GM18505 (cell line): ENCODE data around the gene C1orf185.
"Not testable (repeated sequence)": the region's sequence is repeated elsewhere in the genome, so short reads cannot be mapped to it uniquely, and the experiment has no call there.

ENCODE experiments used
- ATAC-seq: cut with Tn5 transposase; IDR thresholded peaks from one replicate; pipeline ENCODE4 v1.9.1; 2021; ENCODE audit not compliant: unreplicated experiment
- POLR2A ChIP-seq: IDR thresholded peaks from 4 replicates; pipeline ENCODE4 v1.6.1; 2011; ENCODE audit warnings: borderline replicate concordance; ENCODE audit not compliant: insufficient read depth, insufficient read length; ENCODE audit errors: extremely low read depth

C1orf185 gene

GRCh38 chr1:51158263-51158662 is 56.2 kb downstream of the C1orf185 start:
- TF ChIP-seq POLR2A = no peak
- no peak for ATAC-seq

DNA sequence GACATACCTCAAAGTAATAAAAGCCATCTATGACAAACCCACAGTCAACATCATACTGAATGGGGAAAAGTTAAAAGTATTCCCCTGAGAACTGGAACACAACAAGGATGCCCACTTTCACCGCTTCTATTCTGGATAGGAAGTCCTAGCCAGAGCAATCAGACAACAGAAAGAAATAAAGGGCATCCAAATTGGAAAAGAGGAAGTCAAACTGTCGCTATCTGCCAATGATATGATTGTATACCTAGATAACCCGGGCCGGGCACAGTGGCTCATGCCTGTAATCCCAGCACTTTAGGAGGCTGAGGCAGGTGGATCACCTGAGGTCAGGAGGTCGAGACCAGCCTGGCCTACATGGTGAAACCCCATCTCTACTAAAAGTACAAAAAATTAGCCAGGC is 60.5 kb downstream of the C1orf185 start:
- not testable (repeated sequence) for ATAC-seq

DNA sequence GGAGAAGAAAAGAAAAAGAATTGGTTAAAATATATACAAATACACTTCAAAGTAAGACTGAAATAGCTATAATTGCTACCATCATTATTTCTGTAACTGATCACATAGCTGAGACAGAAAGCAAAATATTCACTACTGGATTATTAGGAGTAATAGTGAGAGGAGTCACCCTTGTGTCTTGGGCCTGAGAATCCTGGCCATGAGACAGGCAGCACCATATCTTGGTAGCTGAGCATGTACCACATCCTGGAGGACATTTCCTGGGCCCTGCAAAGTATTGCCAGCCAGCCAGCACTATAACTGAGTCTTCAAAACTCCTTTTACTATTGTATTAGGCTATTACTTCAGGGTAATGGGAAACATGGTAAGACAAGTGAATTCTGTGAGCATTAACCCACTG is 63.5 kb downstream of the C1orf185 start:
- ATAC-seq = no peak
- TF ChIP-seq POLR2A = no peak

GRCh38 chr1:51168266-51168845 is 66.3 kb downstream of the C1orf185 start:
- no peak for ATAC-seq
- TF ChIP-seq POLR2A = no peak

GRCh38 chr1:51168936-51169335 is 66.9 kb downstream of the C1orf185 start:
- ATAC-seq = no peak
- TF ChIP-seq POLR2A = no peak

- ATAC-seq = no peak
- TF ChIP-seq POLR2A = no peak
These were observed 68.3 kb downstream of the C1orf185 start for GRCh38 chr1:51170342-51170741.

DNA sequence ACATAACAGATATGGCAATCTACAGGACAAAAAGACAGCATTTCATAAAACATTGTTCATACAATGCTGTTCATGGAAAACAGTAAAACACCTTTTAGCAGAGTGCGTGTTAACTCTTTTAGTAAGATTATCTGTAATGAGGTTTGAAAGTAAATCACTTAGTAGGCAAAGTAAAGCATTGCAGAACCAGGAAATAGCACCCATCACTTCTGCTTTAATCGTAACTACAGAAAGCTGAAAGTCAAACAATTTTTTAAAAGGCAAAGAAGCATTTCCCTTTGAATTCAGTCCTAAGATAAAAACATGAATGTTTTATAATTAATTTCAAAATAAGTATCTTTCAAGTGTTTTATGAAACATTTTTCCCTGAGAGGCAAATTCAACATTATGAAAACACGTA is 70.8 kb downstream of the C1orf185 start:
- no peak for ATAC-seq

GRCh38 chr1:51175278-51175677 is 73.2 kb downstream of the C1orf185 start:
- ATAC-seq = no peak
- TF ChIP-seq POLR2A = no peak

More for the DNA sequence above, 70.8 kb downstream of the C1orf185 start:
- TF ChIP-seq POLR2A = no peak

- not testable (repeated sequence) for ATAC-seq
These were observed 76.0 kb downstream of the C1orf185 start for GRCh38 chr1:51177988-51178387.

- no peak for ATAC-seq
- TF ChIP-seq POLR2A = no peak
These were observed 86.2 kb downstream of the C1orf185 start for GRCh38 chr1:51188230-51188629.

DNA sequence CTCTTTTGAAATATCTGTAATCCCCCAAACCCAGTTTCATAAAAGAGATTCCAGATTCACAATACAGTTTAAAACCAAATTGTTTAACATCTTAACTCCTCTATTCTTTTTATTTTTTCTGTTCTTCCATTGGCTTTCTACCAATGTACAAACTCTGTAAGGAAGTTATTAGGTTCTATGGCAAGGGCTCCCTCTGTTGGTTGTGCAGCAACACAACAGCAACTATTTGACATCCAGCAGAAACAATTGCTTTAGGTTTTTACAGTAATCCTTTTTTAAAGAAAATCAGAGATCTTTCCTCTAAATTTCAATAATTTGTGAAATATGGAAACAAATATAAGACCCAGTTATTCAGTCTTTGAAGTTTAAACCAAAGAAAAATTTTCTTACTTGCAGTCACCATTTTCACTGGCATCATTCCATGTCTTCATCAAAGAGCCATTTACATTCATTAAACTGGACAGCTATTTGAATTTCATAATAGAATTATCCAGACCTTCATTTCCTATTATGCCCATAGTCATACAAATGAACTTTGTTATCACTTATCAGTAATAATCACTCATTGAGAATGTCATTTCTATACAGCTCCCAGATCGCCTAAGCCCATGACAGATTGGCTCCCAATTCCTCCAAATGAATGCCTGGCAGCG is 87.5 kb downstream of the C1orf185 start:
- no peak for TF ChIP-seq POLR2A
- ATAC-seq = no peak

GRCh38 chr1:51190961-51191360 is 88.9 kb downstream of the C1orf185 start:
- no peak for ATAC-seq

GRCh38 chr1:51192213-51192843 is 90.3 kb downstream of the C1orf185 start:
- ATAC-seq = no peak
- TF ChIP-seq POLR2A = no peak

More at GRCh38 chr1:51190961-51191360, 88.9 kb downstream of the C1orf185 start:
- no peak for TF ChIP-seq POLR2A

- no peak for ATAC-seq
- TF ChIP-seq POLR2A = no peak
These were observed 91.5 kb downstream of the C1orf185 start for GRCh38 chr1:51193564-51193963.
